H1 (cell line): ENCODE measurements around the gene TMEM272.

ENCODE experiments used
- EZH2 ChIP-seq: fragments of 200-600 bp; sonication (generic); IDR thresholded peaks from 2 replicates; pipeline ENCODE4 v1.7.1; 2012; ENCODE audit warnings: low read depth, mild to moderate bottlenecking, moderate library complexity, low read length, inconsistent platforms; ENCODE audit not compliant: severe bottlenecking
- POLR2A ChIP-seq, 2 experiments: IDR thresholded peaks; 1 replicate in 1 of 2; 2 replicates in 1 of 2; pipeline ENCODE4 v1.6.1; 2011; ENCODE audit warnings: low read depth in 2 of 2, low read length in 2 of 2, mild to moderate bottlenecking in 2 of 2; ENCODE audit errors: control extremely low read depth in 1 of 2
- TF ChIP-seq, protein P1 (sequence below): IDR thresholded peaks from 2 replicates; pipeline ENCODE4 v1.6.1; 2012; ENCODE audit warnings: inconsistent platforms

DNA sequence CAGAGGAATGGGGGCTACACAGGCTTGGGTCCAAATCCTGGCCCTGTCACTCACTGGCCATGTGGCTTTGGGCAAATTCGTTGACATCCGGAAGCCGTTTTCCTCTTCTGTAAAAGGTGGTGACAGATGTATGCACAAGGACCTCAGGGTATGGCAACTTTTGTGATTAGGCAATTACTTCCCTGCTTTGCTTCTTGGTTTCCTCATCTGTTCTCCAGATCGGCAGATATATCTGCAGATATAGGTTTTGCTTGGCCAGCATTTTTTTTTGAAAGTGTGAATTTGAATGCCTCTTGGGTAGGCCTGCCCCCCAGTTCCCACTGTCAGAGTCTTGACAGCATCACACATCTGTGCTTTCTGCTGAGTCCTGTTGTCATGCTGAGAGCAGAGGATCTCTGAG lies 17.7 kb downstream of the TMEM272 start:
- TF ChIP-seq EZH2: no peak
- no peak for TF ChIP-seq POLR2A (IDR thresholded peaks at IDR 0.05; ENCODE audit: control extremely low read depth in 1 of 2, low read depth in 2 of 2, low read length in 2 of 2)
- TF ChIP-seq, protein P1, sequence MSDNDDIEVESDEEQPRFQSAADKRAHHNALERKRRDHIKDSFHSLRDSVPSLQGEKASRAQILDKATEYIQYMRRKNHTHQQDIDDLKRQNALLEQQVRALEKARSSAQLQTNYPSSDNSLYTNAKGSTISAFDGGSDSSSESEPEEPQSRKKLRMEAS: no peak
